ENCODE results near the gene LMBR1.

GRCh38 chr7:156702399-156702798 lies 190.6 kb downstream of the LMBR1 start:
- TF ChIP-seq CTCF (IDR thresholded peaks at IDR 0.05) (no peak), POLR2AphosphoS5 (IDR thresholded peaks at IDR 0.05; ENCODE audit: low read depth, low read length) (no peak)
